ENCODE data around the gene CRHR1.

The CRHR1 gene

DNA sequence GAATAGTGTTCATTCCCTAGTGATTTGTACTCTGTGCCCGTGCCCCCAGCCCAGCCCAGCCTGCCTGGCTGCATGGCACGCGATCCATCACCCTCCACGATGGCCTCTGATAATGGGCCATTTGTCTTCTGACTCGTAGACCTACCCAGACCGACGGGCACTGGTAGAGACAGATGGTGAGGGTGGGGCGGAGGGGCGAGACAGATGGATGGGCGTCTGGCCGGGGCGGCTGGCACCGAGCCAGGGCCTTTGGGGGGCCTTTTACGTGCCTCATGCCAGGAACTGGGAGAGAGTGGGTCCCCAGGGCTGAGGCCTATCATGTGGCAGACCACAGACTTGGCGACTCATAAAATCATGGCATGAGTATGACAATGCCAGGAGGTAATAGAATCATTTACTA lies 25.4 kb downstream of the CRHR1 start:
- H3K27me3 ChIP-seq (ENCODE audit: insufficient read depth, poor library complexity, severe bottlenecking) = no peaks in the 10 kb centered on the region
- no peak overlapping the region for H3K4me3 ChIP-seq (replicated peaks; ENCODE audit: insufficient read depth, low read length)
- TF ChIP-seq, protein P1, sequence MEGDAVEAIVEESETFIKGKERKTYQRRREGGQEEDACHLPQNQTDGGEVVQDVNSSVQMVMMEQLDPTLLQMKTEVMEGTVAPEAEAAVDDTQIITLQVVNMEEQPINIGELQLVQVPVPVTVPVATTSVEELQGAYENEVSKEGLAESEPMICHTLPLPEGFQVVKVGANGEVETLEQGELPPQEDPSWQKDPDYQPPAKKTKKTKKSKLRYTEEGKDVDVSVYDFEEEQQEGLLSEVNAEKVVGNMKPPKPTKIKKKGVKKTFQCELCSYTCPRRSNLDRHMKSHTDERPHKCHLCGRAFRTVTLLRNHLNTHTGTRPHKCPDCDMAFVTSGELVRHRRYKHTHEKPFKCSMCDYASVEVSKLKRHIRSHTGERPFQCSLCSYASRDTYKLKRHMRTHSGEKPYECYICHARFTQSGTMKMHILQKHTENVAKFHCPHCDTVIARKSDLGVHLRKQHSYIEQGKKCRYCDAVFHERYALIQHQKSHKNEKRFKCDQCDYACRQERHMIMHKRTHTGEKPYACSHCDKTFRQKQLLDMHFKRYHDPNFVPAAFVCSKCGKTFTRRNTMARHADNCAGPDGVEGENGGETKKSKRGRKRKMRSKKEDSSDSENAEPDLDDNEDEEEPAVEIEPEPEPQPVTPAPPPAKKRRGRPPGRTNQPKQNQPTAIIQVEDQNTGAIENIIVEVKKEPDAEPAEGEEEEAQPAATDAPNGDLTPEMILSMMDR (IDR thresholded peaks at IDR 0.05; ENCODE audit: insufficient read depth, low read length) = no peak
- TF ChIP-seq SPI1 (IDR thresholded peaks at IDR 0.05; ENCODE audit: borderline replicate concordance, low read depth) (no peak), GABPA (IDR thresholded peaks at IDR 0.05; ENCODE audit: low read depth) (no peak), POLR2AphosphoS5 (IDR thresholded peaks at IDR 0.05; ENCODE audit: low read depth) (no peak)
- TF ChIP-seq, protein P2, sequence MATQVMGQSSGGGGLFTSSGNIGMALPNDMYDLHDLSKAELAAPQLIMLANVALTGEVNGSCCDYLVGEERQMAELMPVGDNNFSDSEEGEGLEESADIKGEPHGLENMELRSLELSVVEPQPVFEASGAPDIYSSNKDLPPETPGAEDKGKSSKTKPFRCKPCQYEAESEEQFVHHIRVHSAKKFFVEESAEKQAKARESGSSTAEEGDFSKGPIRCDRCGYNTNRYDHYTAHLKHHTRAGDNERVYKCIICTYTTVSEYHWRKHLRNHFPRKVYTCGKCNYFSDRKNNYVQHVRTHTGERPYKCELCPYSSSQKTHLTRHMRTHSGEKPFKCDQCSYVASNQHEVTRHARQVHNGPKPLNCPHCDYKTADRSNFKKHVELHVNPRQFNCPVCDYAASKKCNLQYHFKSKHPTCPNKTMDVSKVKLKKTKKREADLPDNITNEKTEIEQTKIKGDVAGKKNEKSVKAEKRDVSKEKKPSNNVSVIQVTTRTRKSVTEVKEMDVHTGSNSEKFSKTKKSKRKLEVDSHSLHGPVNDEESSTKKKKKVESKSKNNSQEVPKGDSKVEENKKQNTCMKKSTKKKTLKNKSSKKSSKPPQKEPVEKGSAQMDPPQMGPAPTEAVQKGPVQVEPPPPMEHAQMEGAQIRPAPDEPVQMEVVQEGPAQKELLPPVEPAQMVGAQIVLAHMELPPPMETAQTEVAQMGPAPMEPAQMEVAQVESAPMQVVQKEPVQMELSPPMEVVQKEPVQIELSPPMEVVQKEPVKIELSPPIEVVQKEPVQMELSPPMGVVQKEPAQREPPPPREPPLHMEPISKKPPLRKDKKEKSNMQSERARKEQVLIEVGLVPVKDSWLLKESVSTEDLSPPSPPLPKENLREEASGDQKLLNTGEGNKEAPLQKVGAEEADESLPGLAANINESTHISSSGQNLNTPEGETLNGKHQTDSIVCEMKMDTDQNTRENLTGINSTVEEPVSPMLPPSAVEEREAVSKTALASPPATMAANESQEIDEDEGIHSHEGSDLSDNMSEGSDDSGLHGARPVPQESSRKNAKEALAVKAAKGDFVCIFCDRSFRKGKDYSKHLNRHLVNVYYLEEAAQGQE (IDR thresholded peaks at IDR 0.05; ENCODE audit: insufficient replicate concordance, low read depth) = no peak
- H3K27ac ChIP-seq (replicated peaks) = no peak overlapping the region
- DNase-seq (ENCODE audit: low read depth in 1 of 2, low spot score in 1 of 2) = no peak

- TF ChIP-seq SPI1 (IDR thresholded peaks at IDR 0.05; ENCODE audit: borderline replicate concordance, low read depth) = no peak
- TF ChIP-seq, protein P1 (IDR thresholded peaks at IDR 0.05; ENCODE audit: insufficient read depth, low read length) = no peak
- no peak for TF ChIP-seq POLR2AphosphoS5 (IDR thresholded peaks at IDR 0.05; ENCODE audit: low read depth)
- no peak for TF ChIP-seq GABPA (IDR thresholded peaks at IDR 0.05; ENCODE audit: low read depth)
- TF ChIP-seq, protein P2 (IDR thresholded peaks at IDR 0.05; ENCODE audit: insufficient replicate concordance, low read depth) = no peak
- Histone ChIP-seq H3K27me3 (ENCODE audit: insufficient read depth, poor library complexity, severe bottlenecking) (no peaks in the 10 kb centered on the region), H3K27ac (replicated peaks) (no peak overlapping the region), H3K4me3 (replicated peaks; ENCODE audit: insufficient read depth, low read length) (no peak overlapping the region)
- DNase-seq (ENCODE audit: low read depth in 1 of 2, low spot score in 1 of 2) = no peak
Measured at GRCh38 chr17:45812102-45812501, 28.0 kb downstream of the CRHR1 start.

DNA sequence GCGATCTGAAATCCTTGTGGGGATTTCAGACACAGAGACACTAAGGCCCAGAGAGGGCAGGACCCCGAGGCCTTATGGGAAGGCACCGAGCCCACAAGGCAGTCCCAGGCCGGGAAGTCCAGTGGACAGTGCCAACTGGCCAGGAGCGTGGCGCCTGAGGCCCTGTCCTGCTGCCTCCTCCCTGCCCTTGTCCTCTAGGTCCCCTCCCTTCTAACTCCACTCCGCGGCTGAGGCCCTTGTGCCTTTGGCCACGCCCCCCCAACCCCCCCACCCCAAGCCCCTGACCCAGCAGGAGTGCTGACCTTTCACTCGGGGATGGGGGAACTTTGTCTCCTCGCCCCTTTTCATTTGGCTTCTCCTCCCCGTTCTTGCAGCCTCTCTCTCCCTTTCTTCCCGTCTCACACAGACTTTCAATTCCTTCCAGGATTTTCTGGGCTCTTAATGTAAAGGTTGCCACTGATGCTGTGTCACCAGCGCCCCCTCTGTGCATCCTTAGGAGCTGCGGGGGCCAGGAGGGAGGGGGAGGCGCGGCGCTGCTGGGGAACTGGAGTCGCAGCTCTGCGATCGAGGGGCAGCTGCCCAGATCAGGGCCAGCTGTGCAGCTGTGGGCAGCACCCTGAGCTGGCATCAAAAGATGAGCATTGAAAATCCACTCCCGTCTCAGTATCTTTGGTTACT lies 29.1 kb downstream of the CRHR1 start:
- TF ChIP-seq, protein P1 (IDR thresholded peaks at IDR 0.05; ENCODE audit: insufficient read depth, low read length) = no peak
- TF ChIP-seq GABPA (IDR thresholded peaks at IDR 0.05; ENCODE audit: low read depth) (no peak), POLR2AphosphoS5 (IDR thresholded peaks at IDR 0.05; ENCODE audit: low read depth) (no peak)
- no peak for DNase-seq (ENCODE audit: low read depth in 1 of 2, low spot score in 1 of 2)
- Histone ChIP-seq H3K27ac (replicated peaks) (no peak overlapping the region), H3K27me3 (ENCODE audit: insufficient read depth, poor library complexity, severe bottlenecking) (no peaks in the 10 kb centered on the region), H3K4me3 (replicated peaks; ENCODE audit: insufficient read depth, low read length) (no peak overlapping the region)

All from HL-60 (cell line).